OCI-LY7 (cell line): ENCODE measurements around the gene N4BP2.

Source experiments
- CTCF ChIP-seq: fragments of 200-600 bp; sonication (generic); conservative IDR thresholded peaks from 2 replicates; pipeline ENCODE4 v1.5.1; 2014; ENCODE audit warnings: mild to moderate bottlenecking, antibody characterized with exemption, low read length, moderate library complexity, mixed read lengths
- EZH2phosphoT487 ChIP-seq: fragments of 200-600 bp; sonication (generic); IDR thresholded peaks from 2 replicates; pipeline ENCODE4 v1.6.1; 2018; ENCODE audit warnings: low read depth, borderline replicate concordance, mild to moderate bottlenecking, mixed run types, antibody characterized with exemption, low read length, moderate library complexity, mixed read lengths

GRCh38 chr4:40165916-40166315 is 109.3 kb downstream of the N4BP2 start:
- TF ChIP-seq CTCF (no peak), EZH2phosphoT487 (no peak)
